Chondrocyte (in vitro differentiated cells): ENCODE data around the gene CALR. TPM values are rescaled to one million over a fixed set of nuclear protein-coding genes. Genes with fewer than 3 reads are reported as not detected.
A peak's percentile ranks its signal among the peaks of the same experiment; 100 is the strongest.

Experiments used
- DNase-seq: peaks from one replicate; pipeline ENCODE4 v3.0.0; 2021; ENCODE audit warnings: mixed read lengths, low spot score
- H3K27ac Mint-ChIP-seq: one replicate; pipeline ENCODE4 v1.8.0; 2021; ENCODE audit warnings: mild to moderate bottlenecking, moderate library complexity, mixed read lengths; ENCODE audit not compliant: unreplicated experiment
- H3K27me3 Mint-ChIP-seq: 2 replicates; pipeline ENCODE4 v1.8.0; 2021; ENCODE audit warnings: low read depth, mixed read lengths
- H3K36me3 Mint-ChIP-seq: 2 replicates; pipeline ENCODE4 v1.8.0; 2021; ENCODE audit warnings: low read depth, mixed read lengths
- H3K4me1 Mint-ChIP-seq: 2 replicates; pipeline ENCODE4 v1.8.0; 2021; ENCODE audit warnings: low read depth, mild to moderate bottlenecking, mixed read lengths
- H3K4me3 Mint-ChIP-seq: one replicate; pipeline ENCODE4 v1.8.0; 2021; ENCODE audit warnings: mild to moderate bottlenecking, moderate library complexity, mixed read lengths; ENCODE audit not compliant: unreplicated experiment
- H3K9me3 Mint-ChIP-seq: 2 replicates; pipeline ENCODE4 v1.8.0; 2021; ENCODE audit warnings: low read depth, mixed read lengths
- total RNA-seq: library from RNA; stranded (reverse); gene quantifications from 3 replicates; pipeline ENCODE4 v1.2.1, GENCODE V29; 2021
- TF ChIP-seq, protein P1 (sequence below): fragments of 200-600 bp; sonication (generic); IDR thresholded peaks from 2 replicates; pipeline ENCODE4 v1.5.0; 2021; ENCODE audit warnings: antibody characterized with exemption, mild to moderate bottlenecking, moderate library complexity

The CALR gene
- total RNA-seq, 1 donor from 2014 or later: 1,165 TPM

DNA sequence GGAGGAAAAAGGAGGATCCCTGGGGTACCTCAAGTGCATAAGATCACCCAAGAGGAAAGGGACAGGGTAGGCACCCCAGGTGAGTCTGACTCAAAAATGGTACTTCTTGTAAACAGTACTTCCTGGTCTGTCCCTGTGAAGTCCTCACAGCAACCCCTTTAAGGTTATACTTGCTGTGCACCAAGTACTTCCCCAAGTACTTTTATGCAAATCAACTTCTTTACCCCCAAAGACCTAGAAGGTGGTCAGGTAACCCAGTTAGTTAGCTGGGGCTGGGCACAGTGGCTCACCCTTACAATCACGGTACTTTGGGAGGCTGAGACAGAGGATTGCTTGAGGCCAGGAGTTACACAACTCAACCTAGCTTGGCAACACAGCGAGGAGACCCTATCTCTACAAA lies 2.5 kb downstream of the CALR start:
- peaks cover 37% of the 10 kb centered on the region for H3K36me3 Mint-ChIP-seq
- peak overlapping the region; percentile 97 for H3K4me3 Mint-ChIP-seq
- no peaks in the 10 kb centered on the region for H3K27me3 Mint-ChIP-seq
- no peak for DNase-seq
- TF ChIP-seq, protein P1, sequence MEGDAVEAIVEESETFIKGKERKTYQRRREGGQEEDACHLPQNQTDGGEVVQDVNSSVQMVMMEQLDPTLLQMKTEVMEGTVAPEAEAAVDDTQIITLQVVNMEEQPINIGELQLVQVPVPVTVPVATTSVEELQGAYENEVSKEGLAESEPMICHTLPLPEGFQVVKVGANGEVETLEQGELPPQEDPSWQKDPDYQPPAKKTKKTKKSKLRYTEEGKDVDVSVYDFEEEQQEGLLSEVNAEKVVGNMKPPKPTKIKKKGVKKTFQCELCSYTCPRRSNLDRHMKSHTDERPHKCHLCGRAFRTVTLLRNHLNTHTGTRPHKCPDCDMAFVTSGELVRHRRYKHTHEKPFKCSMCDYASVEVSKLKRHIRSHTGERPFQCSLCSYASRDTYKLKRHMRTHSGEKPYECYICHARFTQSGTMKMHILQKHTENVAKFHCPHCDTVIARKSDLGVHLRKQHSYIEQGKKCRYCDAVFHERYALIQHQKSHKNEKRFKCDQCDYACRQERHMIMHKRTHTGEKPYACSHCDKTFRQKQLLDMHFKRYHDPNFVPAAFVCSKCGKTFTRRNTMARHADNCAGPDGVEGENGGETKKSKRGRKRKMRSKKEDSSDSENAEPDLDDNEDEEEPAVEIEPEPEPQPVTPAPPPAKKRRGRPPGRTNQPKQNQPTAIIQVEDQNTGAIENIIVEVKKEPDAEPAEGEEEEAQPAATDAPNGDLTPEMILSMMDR: no peak
- H3K4me1 Mint-ChIP-seq: peaks cover 58% of the 10 kb centered on the region
- no peaks in the 10 kb centered on the region for H3K9me3 Mint-ChIP-seq
- peak overlapping the region; percentile 94 for H3K27ac Mint-ChIP-seq

DNA sequence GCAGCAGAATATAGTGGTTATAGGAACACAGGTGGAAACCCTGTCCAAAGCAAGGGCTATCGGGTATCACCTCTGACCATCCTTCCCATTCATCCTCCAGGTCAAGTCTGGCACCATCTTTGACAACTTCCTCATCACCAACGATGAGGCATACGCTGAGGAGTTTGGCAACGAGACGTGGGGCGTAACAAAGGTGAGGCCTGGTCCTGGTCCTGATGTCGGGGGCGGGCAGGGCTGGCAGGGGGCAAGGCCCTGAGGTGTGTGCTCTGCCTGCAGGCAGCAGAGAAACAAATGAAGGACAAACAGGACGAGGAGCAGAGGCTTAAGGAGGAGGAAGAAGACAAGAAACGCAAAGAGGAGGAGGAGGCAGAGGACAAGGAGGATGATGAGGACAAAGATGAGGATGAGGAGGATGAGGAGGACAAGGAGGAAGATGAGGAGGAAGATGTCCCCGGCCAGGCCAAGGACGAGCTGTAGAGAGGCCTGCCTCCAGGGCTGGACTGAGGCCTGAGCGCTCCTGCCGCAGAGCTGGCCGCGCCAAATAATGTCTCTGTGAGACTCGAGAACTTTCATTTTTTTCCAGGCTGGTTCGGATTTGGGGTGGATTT lies 5.1 kb downstream of the CALR start:
- Mint-ChIP-seq H3K4me1 (peaks cover 65% of the 10 kb centered on the region), H3K4me3 (peak overlapping the region; percentile 31), H3K36me3 (peaks cover 43% of the 10 kb centered on the region)

DNA sequence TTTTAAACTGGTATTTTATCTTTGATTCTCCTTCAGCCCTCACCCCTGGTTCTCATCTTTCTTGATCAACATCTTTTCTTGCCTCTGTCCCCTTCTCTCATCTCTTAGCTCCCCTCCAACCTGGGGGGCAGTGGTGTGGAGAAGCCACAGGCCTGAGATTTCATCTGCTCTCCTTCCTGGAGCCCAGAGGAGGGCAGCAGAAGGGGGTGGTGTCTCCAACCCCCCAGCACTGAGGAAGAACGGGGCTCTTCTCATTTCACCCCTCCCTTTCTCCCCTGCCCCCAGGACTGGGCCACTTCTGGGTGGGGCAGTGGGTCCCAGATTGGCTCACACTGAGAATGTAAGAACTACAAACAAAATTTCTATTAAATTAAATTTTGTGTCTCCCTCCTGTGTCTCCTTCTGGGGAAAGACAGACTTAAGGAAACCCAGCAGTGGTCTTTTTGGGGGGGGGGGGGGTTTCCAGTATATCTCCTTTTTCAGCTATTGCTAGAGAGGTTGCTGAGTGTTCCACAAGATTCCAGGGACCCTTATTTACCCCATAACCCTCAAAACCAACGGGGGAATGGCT lies 5.8 kb downstream of the CALR start:
- Mint-ChIP-seq H3K36me3 (peaks cover 40% of the 10 kb centered on the region), H3K27ac (peak overlapping the region; percentile 98), H3K27me3 (no peaks in the 10 kb centered on the region), H3K9me3 (no peaks in the 10 kb centered on the region), H3K4me3 (no peak overlapping the region), H3K4me1 (peaks cover 65% of the 10 kb centered on the region)
- DNase-seq: no peak
- TF ChIP-seq, protein P1: no peak

More for the DNA sequence above, 5.1 kb downstream of the CALR start:
- TF ChIP-seq, protein P1: no peak
- Mint-ChIP-seq H3K27me3 (no peaks in the 10 kb centered on the region), H3K9me3 (no peaks in the 10 kb centered on the region), H3K27ac (peak overlapping the region; percentile 98)
- no peak for DNase-seq

- H3K4me3 Mint-ChIP-seq: peak within 1 kb of the TSS; percentile 83
- peak; percentile 98 for DNase-seq
- H3K4me1 Mint-ChIP-seq: peaks cover 56% of the 10 kb centered on the region
- H3K27me3 Mint-ChIP-seq: no peaks in the 10 kb centered on the region
- peaks cover 32% of the 10 kb centered on the region for H3K36me3 Mint-ChIP-seq
- TF ChIP-seq, protein P1: no peak
- H3K9me3 Mint-ChIP-seq: no peaks in the 10 kb centered on the region
- H3K27ac Mint-ChIP-seq: peak within 1 kb of the TSS; percentile 98
Measured at GRCh38 chr19:12945479-12946091, 7.2 kb downstream of the CALR start, which contains the start of gene RAD23A. RAD23A (plus strand) TSS chr19:12945862; CDS start chr19:12945949, 87 bp downstream.

GRCh38 chr19:12946092-12946721 lies 7.8 kb downstream of the CALR start:
- Mint-ChIP-seq H3K27me3 (no peaks in the 10 kb centered on the region), H3K4me3 (peak overlapping the region; percentile 83), H3K36me3 (peaks cover 30% of the 10 kb centered on the region), H3K4me1 (peaks cover 54% of the 10 kb centered on the region), H3K9me3 (no peaks in the 10 kb centered on the region), H3K27ac (peak overlapping the region; percentile 95)
- TF ChIP-seq, protein P1: no peak
- no peak for DNase-seq
